Tibial nerve (tissue), 4 donors: Measurements from ENCODE around the gene CAPN3.
A peak's percentile ranks its signal among the peaks of the same experiment; 100 is the strongest.

Source experiments
- CTCF ChIP-seq, 5 experiments: fragments of 200-600 bp in 3 of 5; fragments of 450-650 bp in 2 of 5; sonication (generic) in 3 of 5; IDR thresholded peaks; one replicate each; pipeline ENCODE4 v1.5.1; 2016 to 2019; ENCODE audit warnings: antibody characterized with exemption in 5 of 5, mild to moderate bottlenecking in 3 of 5, moderate library complexity in 2 of 5
- EP300 ChIP-seq, 2 donors: sonication (generic); formaldehyde crosslinking; IDR thresholded peaks; one replicate each; pipeline ENCODE4 v1.6.1; 2017; ENCODE audit warnings: antibody characterized with exemption in 2 of 2, mild to moderate bottlenecking in 1 of 2
- POLR2A ChIP-seq, 2 donors: fragments of 450-650 bp; IDR thresholded peaks; one replicate each; pipeline ENCODE4 v1.6.1; 2017; ENCODE audit warnings: antibody characterized with exemption in 2 of 2, mild to moderate bottlenecking in 2 of 2, moderate library complexity in 2 of 2

DNA sequence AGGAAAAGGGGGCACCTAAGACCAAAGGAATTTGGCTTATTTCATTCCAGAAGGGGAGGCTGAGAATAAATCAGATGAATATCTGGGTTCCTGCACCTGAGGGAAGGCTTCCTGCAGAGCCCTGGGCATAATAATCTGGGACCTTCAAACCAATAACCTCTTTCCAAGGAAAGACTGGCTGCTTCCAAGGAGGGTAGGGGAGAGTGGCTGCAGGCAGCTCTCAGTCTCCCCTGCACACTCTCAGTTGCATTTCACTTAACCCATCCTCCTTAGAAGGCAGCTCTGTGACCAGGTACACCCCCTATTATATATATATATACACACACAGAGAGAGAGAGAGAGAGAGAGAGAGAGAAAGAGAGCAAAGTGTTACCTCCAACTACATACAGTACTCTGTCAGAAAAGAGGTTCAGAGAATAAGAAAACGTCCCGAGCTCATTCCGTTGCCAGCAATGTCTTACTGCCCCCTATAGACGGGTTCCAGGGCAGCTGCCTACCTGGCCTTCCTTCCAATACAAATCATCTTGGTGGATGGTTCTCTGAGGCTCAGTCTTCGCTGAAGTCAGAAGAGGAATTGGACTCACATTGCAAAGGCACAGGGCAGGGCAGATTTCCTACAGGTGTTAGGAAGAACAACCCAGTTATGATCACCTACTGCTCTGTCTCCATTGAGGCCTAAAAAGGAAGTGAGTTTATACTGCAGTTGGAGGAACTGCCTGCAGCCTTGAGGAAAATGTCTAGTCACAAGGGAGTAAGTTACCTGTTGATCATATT, 26.1 kb downstream of the CAPN3 start:
- TF ChIP-seq CTCF (IDR thresholded peaks at IDR 0.05) (peak in 1 of 5 experiments; percentile 21), EP300 (IDR thresholded peaks at IDR 0.05) (no peak), POLR2A (IDR thresholded peaks at IDR 0.05) (no peak)
